Gastroesophageal sphincter (tissue), 4 donors: ENCODE measurements around the gene MMP25. TPM values are rescaled to one million over a fixed set of nuclear protein-coding genes. Genes with fewer than 3 reads are reported as not detected.

ENCODE experiments used
- ATAC-seq: fragments of 150-250 bp; one replicate; pipeline ENCODE4 v1.9.1; 2016; ENCODE audit warnings: mild to moderate bottlenecking, moderate library complexity
- H3K27ac ChIP-seq, 4 donors: fragments of 200-600 bp; sonication (generic) in 3 of 4; 1 replicate in 3 of 4; 2 replicates in 1 of 4; pipeline ENCODE4 v1.5.1; 2016 to 2019
- H3K27me3 ChIP-seq: fragments of 200-600 bp; sonication (generic); one replicate; pipeline ENCODE4 v1.5.1; 2019
- H3K36me3 ChIP-seq, 2 donors: fragments of 200-600 bp; sonication (generic); one replicate each; pipeline ENCODE4 v1.5.1; 2019; ENCODE audit warnings: control low read depth in 1 of 2
- H3K4me1 ChIP-seq, 3 donors: fragments of 200-600 bp; sonication (generic); 1 replicate in 2 of 3; 2 replicates in 1 of 3; pipeline ENCODE4 v1.5.1; 2016 to 2019; ENCODE audit warnings: control low read depth in 2 of 3
- H3K4me3 ChIP-seq, 2 donors: fragments of 200-600 bp; sonication (generic); one replicate each; pipeline ENCODE4 v1.5.1; 2019; ENCODE audit warnings: mild to moderate bottlenecking in 1 of 2, moderate library complexity in 1 of 2
- H3K9me3 ChIP-seq, 3 donors: fragments of 200-600 bp; sonication (generic); one replicate each; pipeline ENCODE4 v1.5.1; 2017 to 2019; ENCODE audit warnings: control low read depth in 2 of 3
- CTCF ChIP-seq, 4 experiments: fragments of 200-600 bp in 2 of 4; fragments of 450-650 bp in 2 of 4; sonication (generic) in 1 of 4; IDR thresholded peaks; one replicate each; pipeline ENCODE4 v1.5.1; 2017 to 2019; ENCODE audit warnings: antibody characterized with exemption in 4 of 4, mild to moderate bottlenecking in 2 of 4, moderate library complexity in 2 of 4
- EP300 ChIP-seq: sonication (generic); formaldehyde crosslinking; IDR thresholded peaks from one replicate; pipeline ENCODE4 v1.6.1; 2017; ENCODE audit warnings: antibody characterized with exemption, mild to moderate bottlenecking
- POLR2A ChIP-seq, 2 donors: fragments of 450-650 bp; IDR thresholded peaks; one replicate each; pipeline ENCODE4 v1.6.1; 2017; ENCODE audit warnings: antibody characterized with exemption in 2 of 2, mild to moderate bottlenecking in 2 of 2, moderate library complexity in 1 of 2
- POLR2AphosphoS5 ChIP-seq: sonication (generic); formaldehyde crosslinking; IDR thresholded peaks from one replicate; pipeline ENCODE4 v1.6.1; 2017; ENCODE audit warnings: antibody characterized with exemption
- WGBS, 2 donors: methylation state at CpG; one replicate each; pipeline ENCODE4 v1.1.5; 2018; ENCODE audit warnings: low coverage in 1 of 2; 5-methylcytosine and 5-hydroxymethylcytosine counted together
- total RNA-seq, 4 donors: library from RNA; depleted of rRNA; stranded (reverse); fragments of >200 nt; gene quantifications; one replicate each; pipeline ENCODE4 v1.1.0, GENCODE V29; 2016

The MMP25 gene
- total RNA-seq, 4 donors from 2014 or later: 1.6 to 2.6 TPM; not detected in 2

DNA sequence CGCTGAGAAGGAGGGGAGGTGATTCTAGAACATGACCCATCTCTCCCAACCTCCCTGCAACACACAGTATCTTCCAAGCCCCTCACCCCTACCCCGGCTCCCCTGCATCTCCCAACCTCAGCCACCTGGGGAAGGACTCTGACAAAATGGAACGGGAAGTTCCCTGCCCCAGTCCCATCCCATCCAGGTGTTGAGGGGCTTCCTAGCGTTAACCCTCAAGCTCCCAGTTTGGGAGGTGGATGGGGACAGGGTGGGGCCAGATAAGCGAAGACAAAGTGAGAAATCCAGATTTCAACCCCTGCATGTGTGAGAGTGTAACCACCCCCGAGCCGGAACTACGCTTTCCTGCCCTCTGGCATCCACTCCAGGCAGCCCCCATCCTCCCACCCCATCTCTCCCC lies 50.9 kb downstream of the MMP25 start:
- WGBS, 2 donors: 33 to 47% methylated on average over 3 to 5 of the region's 8 CpGs
- TF ChIP-seq EP300 (no peak), CTCF (IDR thresholded peaks at IDR 0.05) (no peak), POLR2A (IDR thresholded peaks at IDR 0.05) (no peak), POLR2AphosphoS5 (no peak)
- H3K36me3 ChIP-seq: no peaks in the 10 kb centered on the region
- no peak for ATAC-seq
- H3K27ac ChIP-seq: no peak overlapping the region
- no peaks in the 10 kb centered on the region for H3K9me3 ChIP-seq
- H3K4me3 ChIP-seq: no peak overlapping the region
- H3K27me3 ChIP-seq: peaks cover 97% of the 10 kb centered on the region
- H3K4me1 ChIP-seq: peaks cover 0 to 21% (median 4%) of the 10 kb centered on the region in 3 donors

- H3K27ac ChIP-seq: peak within 1 kb of the TSS in 1 of 4 donors; percentile 23
- peaks cover 0 to 21% (median 4%) of the 10 kb centered on the region in 3 donors for H3K4me1 ChIP-seq
- 32 to 37% methylated on average over 5 to 7 of the region's 21 CpGs for WGBS, 2 donors
- peak within 1 kb of the TSS in 1 of 2 donors; percentile 28 for H3K4me3 ChIP-seq
- no peak for ATAC-seq
- H3K27me3 ChIP-seq: peaks cover 85% of the 10 kb centered on the region
- TF ChIP-seq POLR2A (IDR thresholded peaks at IDR 0.05): no peak
- TF ChIP-seq EP300: no peak
- no peak for TF ChIP-seq POLR2AphosphoS5
- TF ChIP-seq CTCF (IDR thresholded peaks at IDR 0.05): no peak
- H3K36me3 ChIP-seq: no peaks in the 10 kb centered on the region
- H3K9me3 ChIP-seq: no peaks in the 10 kb centered on the region
Observed at GRCh38 chr16:3098459-3099394, 52.4 kb downstream of the MMP25 start, which contains the start of gene ZSCAN10. TSS of gene ZSCAN10 (minus strand) at chr16:3099294. CDS start at chr16:3092937, 6,357 bp downstream.

DNA sequence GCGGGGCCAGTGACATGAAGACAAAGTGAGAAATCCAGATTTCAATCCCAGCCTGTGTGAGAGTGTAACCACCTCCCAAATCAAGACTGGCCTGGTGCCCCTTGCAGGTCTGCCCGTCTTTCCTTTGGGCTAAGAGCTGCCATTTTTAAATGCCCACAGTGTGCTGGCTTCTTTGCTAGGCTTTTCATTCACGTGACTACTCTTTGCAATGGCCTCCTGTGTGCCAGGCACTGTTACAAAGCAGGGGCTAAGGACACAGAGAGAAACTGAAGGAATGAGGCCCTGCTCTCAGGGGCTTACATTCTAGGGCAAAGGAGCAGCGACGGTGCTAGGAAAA lies 53.0 kb downstream of the MMP25 start:
- no peak for ATAC-seq
- no peak for TF ChIP-seq POLR2A (IDR thresholded peaks at IDR 0.05)
- no peak for TF ChIP-seq CTCF (IDR thresholded peaks at IDR 0.05)
- no peak for TF ChIP-seq POLR2AphosphoS5
- no peak for TF ChIP-seq EP300
- Histone ChIP-seq H3K27ac (no peak overlapping the region), H3K9me3 (no peaks in the 10 kb centered on the region), H3K4me1 (peaks cover 0 to 21% (median 4%) of the 10 kb centered on the region in 3 donors), H3K4me3 (no peak overlapping the region), H3K27me3 (peaks cover 78% of the 10 kb centered on the region), H3K36me3 (no peaks in the 10 kb centered on the region)
- 40 to 79% methylated on average over 1 to 3 of the region's 5 CpGs for WGBS, 2 donors

DNA sequence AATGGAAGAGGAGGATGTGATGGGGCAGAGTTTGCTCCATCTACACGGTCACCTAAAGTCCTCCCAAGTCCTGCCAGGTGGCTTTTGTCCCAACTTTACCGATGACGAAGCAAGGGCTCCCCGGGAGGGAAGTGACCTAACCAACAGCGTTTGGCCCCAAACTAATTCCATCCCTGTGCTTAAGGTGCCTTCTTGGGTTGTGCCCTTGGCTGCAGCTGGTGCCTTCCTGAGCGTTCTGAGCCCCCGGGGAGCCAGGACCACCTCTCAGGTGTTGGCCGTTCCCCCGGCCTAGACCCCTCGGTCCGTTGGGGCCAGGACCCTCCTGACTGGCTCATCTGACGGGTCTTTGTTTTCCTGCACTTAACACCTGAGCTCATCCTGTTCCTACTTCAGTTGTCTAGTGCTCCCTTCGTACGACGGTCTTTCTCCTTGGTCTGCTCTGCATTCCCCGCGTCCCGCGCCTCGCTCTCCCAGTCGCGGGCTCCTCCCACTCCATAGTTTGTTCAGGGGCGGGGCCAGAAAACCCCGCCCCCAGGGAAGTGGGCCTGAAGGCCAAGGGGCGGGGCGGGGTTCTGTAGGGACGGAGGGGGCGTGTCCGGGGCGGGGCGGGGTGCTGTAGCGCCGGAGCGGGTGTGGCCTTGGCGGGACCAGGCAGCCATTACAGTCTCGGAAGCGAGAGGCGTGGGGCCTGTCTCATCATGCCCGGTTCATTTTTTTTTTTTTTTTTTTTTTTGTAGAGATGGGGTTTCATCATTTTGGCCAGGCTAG lies 53.6 kb downstream of the MMP25 start:
- Histone ChIP-seq H3K27me3 (peaks cover 74% of the 10 kb centered on the region), H3K4me3 (peak overlapping the region in 1 of 2 donors; percentile 28), H3K27ac (peak overlapping the region in 1 of 4 donors; percentile 23), H3K36me3 (no peaks in the 10 kb centered on the region), H3K4me1 (peaks cover 0 to 21% (median 4%) of the 10 kb centered on the region in 3 donors), H3K9me3 (no peaks in the 10 kb centered on the region)
- TF ChIP-seq POLR2A (IDR thresholded peaks at IDR 0.05) (no peak), EP300 (no peak), CTCF (IDR thresholded peaks at IDR 0.05) (no peak), POLR2AphosphoS5 (no peak)
- WGBS, 2 donors: 1 to 5% methylated on average over 13 to 15 of the region's 39 CpGs
- peak; percentile 87 for ATAC-seq
